Activated T-helper 2 cell treated with anti-CD3 and anti-CD28 coated beads, Interferon-gamma antibody, Interleukin-2, Interleukin-4, amounts not matched to agents 10 μg/mL and 5 μg/mL and 100 μg/mL, durations not matched to agents 14 hours and 24 hours and 36 hours (primary cell): Measurements from ENCODE around the gene AGBL2. TPM values are rescaled to one million over a fixed set of nuclear protein-coding genes. Genes with fewer than 3 reads are reported as not detected.
"Not testable (repeated sequence)": the region's sequence is repeated elsewhere in the genome, so short reads cannot be mapped to it uniquely, and the experiment has no call there.

Experiments
- DNase-seq: peaks from one replicate; pipeline ENCODE4 v3.0.0; 2021; ENCODE audit warnings: low spot score
- H3K27ac Mint-ChIP-seq: one replicate; pipeline ENCODE4 v1.8.0; 2021; ENCODE audit warnings: mixed read lengths
- H3K27me3 Mint-ChIP-seq: one replicate; pipeline ENCODE4 v1.8.0; 2021; ENCODE audit warnings: low read depth, mixed read lengths
- H3K36me3 Mint-ChIP-seq: one replicate; pipeline ENCODE4 v1.8.0; 2021; ENCODE audit warnings: low read depth, mixed read lengths
- H3K4me1 Mint-ChIP-seq: one replicate; pipeline ENCODE4 v1.8.0; 2021; ENCODE audit warnings: low read depth, mixed read lengths
- H3K4me3 Mint-ChIP-seq: one replicate; pipeline ENCODE4 v1.8.0; 2021; ENCODE audit warnings: low read depth, mild to moderate bottlenecking, moderate library complexity, mixed read lengths
- H3K9me3 Mint-ChIP-seq: one replicate; pipeline ENCODE4 v1.8.0; 2021; ENCODE audit warnings: mixed read lengths
- intact Hi-C: fragments of 100-400 bp; cut with micrococcal nuclease; formaldehyde crosslinking; loops from one replicate; pipeline ENCODE4 v1.15.1; 2023
- total RNA-seq: library from RNA; stranded (reverse); gene quantifications from 2 replicates; pipeline ENCODE4 v1.2.3, GENCODE V29; 2022

AGBL2 gene
- total RNA-seq, 1 donor from 2014 or later: 5.1 TPM

DNA sequence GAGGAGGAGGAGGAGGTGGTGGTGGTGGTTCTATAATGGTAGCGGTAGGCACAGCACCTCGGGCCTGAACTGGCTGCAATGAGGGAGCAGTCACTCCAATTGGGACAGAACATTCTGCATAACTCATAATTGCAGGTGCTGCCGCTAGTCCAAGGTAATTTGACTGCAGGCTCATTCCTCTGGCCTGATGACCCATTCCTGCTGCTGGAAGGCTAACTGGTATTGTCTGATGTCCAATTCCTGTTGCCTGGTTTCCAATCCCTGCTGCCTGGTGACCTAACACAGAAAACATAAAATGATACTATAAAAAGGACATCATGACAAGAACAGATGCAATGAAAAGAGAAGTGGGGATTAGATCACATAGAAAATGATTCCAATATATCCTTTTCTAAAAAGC is 7.9 kb upstream of the AGBL2 start:
- Mint-ChIP-seq H3K4me1 (peaks cover 5% of the 10 kb centered on the region), H3K36me3 (peaks cover 69% of the 10 kb centered on the region), H3K4me3 (no peak overlapping the region), H3K9me3 (no peaks in the 10 kb centered on the region), H3K27ac (no peak overlapping the region), H3K27me3 (no peaks in the 10 kb centered on the region)
- intact Hi-C loops: no loop called here
- DNase-seq: no peak

DNA sequence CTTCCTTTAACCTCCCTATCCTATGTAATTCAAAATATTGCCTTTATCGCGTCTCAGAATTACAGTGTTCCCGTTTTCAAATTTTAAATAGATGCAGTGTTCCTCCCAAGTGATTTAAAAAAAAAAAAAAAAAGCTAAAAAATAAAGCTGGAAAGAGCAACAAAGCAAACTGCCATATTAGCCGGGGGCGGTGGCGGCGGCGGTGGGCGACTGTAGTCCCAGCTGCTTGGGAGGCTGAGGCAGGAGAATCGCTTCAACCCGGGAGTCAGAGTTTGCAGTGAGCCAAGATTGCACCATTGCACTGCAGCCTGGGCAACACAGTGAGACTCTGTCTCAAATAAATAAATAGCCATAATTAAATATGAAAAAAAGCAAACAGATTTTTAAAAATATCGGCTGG is 5.5 kb upstream of the AGBL2 start:
- no peak for DNase-seq
- H3K4me3 Mint-ChIP-seq: no peak overlapping the region

GRCh38 chr11:47716692-47717091 is 1.5 kb upstream of the AGBL2 start:
- H3K27me3 Mint-ChIP-seq: no peaks in the 10 kb centered on the region
- H3K9me3 Mint-ChIP-seq: no peaks in the 10 kb centered on the region
- intact Hi-C loops: loop anchor here (2.0 kb wide), 1 partner anchor 50 kb away; the partner anchor contains the start of gene FNBP4
- H3K27ac Mint-ChIP-seq: peak overlapping the region; percentile 14
- H3K4me1 Mint-ChIP-seq: peaks cover 18% of the 10 kb centered on the region
- H3K36me3 Mint-ChIP-seq: peaks cover 44% of the 10 kb centered on the region
- no peak for DNase-seq
- H3K4me3 Mint-ChIP-seq: no peak overlapping the region

More for the DNA sequence above, 5.5 kb upstream of the AGBL2 start:
- Mint-ChIP-seq H3K36me3 (peaks cover 70% of the 10 kb centered on the region), H3K27me3 (no peaks in the 10 kb centered on the region), H3K9me3 (no peaks in the 10 kb centered on the region), H3K4me1 (peaks cover 2% of the 10 kb centered on the region), H3K27ac (no peak overlapping the region)
- intact Hi-C loops: no loop called here

- Mint-ChIP-seq H3K27me3 (no peaks in the 10 kb centered on the region), H3K4me1 (peaks cover 21% of the 10 kb centered on the region), H3K4me3 (peak overlapping the region; percentile 92), H3K36me3 (peaks cover 31% of the 10 kb centered on the region), H3K9me3 (no peaks in the 10 kb centered on the region), H3K27ac (peak overlapping the region; percentile 95)
- no peak for DNase-seq
- intact Hi-C loops: loop anchor here (1.0 kb wide), 1 partner anchor 72 kb away; the partner anchor contains the start of gene MTCH2
Observed at GRCh38 chr11:47714554-47715081, 551 bp downstream of the AGBL2 start.

- H3K27me3 Mint-ChIP-seq: no peaks in the 10 kb centered on the region
- peaks cover 5% of the 10 kb centered on the region for H3K9me3 Mint-ChIP-seq
- no peak overlapping the region for H3K4me3 Mint-ChIP-seq
- intact Hi-C loops: no loop called here
- H3K27ac Mint-ChIP-seq: no peak overlapping the region
- H3K36me3 Mint-ChIP-seq: peaks cover 15% of the 10 kb centered on the region
- H3K4me1 Mint-ChIP-seq: peaks cover 21% of the 10 kb centered on the region
- no peak for DNase-seq
Observed at GRCh38 chr11:47711816-47712215, 3.4 kb downstream of the AGBL2 start.

- intact Hi-C loops: no loop called here
Observed at GRCh38 chr11:47711225-47711624, 3.9 kb downstream of the AGBL2 start.

GRCh38 chr11:47707275-47707786 is 7.8 kb downstream of the AGBL2 start:
- H3K4me3 Mint-ChIP-seq, H3K36me3 Mint-ChIP-seq, H3K27ac Mint-ChIP-seq, H3K9me3 Mint-ChIP-seq, H3K27me3 Mint-ChIP-seq, DNase-seq, H3K4me1 Mint-ChIP-seq, intact Hi-C loops: not testable (repeated sequence)

More at GRCh38 chr11:47711225-47711624, 3.9 kb downstream of the AGBL2 start:
- H3K4me1 Mint-ChIP-seq: peaks cover 20% of the 10 kb centered on the region
- H3K9me3 Mint-ChIP-seq: peaks cover 5% of the 10 kb centered on the region
- DNase-seq: no peak
- peaks cover 9% of the 10 kb centered on the region for H3K36me3 Mint-ChIP-seq
- no peaks in the 10 kb centered on the region for H3K27me3 Mint-ChIP-seq
- no peak overlapping the region for H3K27ac Mint-ChIP-seq
- no peak overlapping the region for H3K4me3 Mint-ChIP-seq

- Mint-ChIP-seq H3K4me3 (no peak overlapping the region), H3K36me3 (no peaks in the 10 kb centered on the region), H3K27me3 (no peaks in the 10 kb centered on the region), H3K27ac (no peak overlapping the region), H3K4me1 (peaks cover 3% of the 10 kb centered on the region), H3K9me3 (peaks cover 5% of the 10 kb centered on the region)
- intact Hi-C loops: no loop called here
- DNase-seq: no peak
Observed at GRCh38 chr11:47705721-47706120, 9.4 kb downstream of the AGBL2 start.

DNA sequence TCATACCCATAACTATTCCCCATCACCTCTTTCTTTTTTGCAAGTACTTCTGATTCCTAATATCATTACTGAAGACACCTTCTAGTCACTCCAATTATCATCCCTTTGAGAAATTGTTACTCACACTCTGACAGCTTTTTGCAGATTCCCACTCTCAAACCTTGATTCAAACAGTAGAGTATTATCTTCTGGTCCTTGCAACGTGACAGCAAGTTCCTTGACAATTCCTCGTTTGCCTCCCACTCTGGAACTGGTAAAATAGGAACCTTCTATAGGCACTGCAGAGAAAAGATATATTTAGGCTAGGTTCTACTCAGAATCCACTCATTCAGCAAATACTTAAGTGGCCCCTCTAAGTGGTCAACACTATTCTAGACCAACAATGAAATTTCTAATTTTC is 23.2 kb downstream of the AGBL2 start:
- no peak for DNase-seq
- Mint-ChIP-seq H3K27me3 (no peaks in the 10 kb centered on the region), H3K27ac (no peak overlapping the region), H3K4me3 (no peak overlapping the region), H3K4me1 (peaks cover 2% of the 10 kb centered on the region), H3K9me3 (no peaks in the 10 kb centered on the region), H3K36me3 (no peaks in the 10 kb centered on the region)
- intact Hi-C loops: no loop called here

- Mint-ChIP-seq H3K9me3 (no peaks in the 10 kb centered on the region), H3K27me3 (no peaks in the 10 kb centered on the region), H3K4me1 (peaks cover 2% of the 10 kb centered on the region), H3K27ac (no peak overlapping the region), H3K4me3 (no peak overlapping the region), H3K36me3 (no peaks in the 10 kb centered on the region)
- intact Hi-C loops: no loop called here
- DNase-seq: no peak
Observed at GRCh38 chr11:47689480-47689879, 25.7 kb downstream of the AGBL2 start.

GRCh38 chr11:47688991-47689390 is 26.2 kb downstream of the AGBL2 start:
- Mint-ChIP-seq H3K27ac (no peak overlapping the region), H3K27me3 (no peaks in the 10 kb centered on the region), H3K36me3 (no peaks in the 10 kb centered on the region), H3K9me3 (no peaks in the 10 kb centered on the region), H3K4me1 (peaks cover 2% of the 10 kb centered on the region), H3K4me3 (no peak overlapping the region)
- intact Hi-C loops: no loop called here
- no peak for DNase-seq

DNA sequence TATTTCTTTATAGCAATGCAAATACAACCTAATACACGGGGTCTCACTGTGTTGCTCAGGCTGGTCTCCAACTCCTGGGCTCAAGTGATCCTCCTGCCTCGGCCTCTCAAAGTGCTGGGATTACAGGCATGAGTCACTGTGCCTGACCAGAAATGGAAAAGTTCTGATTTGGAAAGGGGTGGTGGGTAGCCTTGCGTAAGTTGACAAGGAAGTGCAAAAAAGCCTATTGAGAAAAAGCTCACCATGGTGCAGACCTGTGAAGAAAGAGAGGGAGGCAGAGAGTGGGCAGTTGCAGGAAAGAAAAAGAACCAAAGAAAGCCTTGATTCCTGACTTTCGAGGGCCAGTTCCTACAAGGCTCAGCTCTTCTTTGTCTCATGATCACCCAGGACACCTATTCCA is 27.1 kb downstream of the AGBL2 start:
- no peaks in the 10 kb centered on the region for H3K36me3 Mint-ChIP-seq
- H3K27ac Mint-ChIP-seq: no peak overlapping the region
- no peak overlapping the region for H3K4me3 Mint-ChIP-seq
- no peak for DNase-seq
- intact Hi-C loops: no loop called here
- H3K9me3 Mint-ChIP-seq: no peaks in the 10 kb centered on the region
- no peaks in the 10 kb centered on the region for H3K27me3 Mint-ChIP-seq
- peaks cover 2% of the 10 kb centered on the region for H3K4me1 Mint-ChIP-seq

DNA sequence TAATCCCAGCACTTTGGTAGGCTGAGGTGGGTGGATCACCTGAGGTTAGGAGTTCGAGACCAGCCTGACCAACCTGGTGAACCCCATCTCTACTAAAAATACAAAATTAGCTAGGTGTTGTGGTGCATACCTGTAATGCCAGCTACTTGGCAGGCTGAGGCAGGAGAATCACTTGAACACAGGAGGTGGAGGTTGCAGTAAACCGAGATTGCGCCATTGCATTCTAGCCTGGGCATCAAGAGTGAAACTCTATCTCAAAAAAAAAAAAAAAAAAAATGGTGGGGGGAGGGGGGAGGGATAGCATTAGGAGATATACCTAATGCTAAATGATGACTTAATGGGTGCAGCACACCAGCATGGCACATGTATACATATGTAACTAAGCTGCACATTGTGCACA is 28.5 kb downstream of the AGBL2 start:
- H3K9me3 Mint-ChIP-seq, H3K4me1 Mint-ChIP-seq, H3K27me3 Mint-ChIP-seq, H3K36me3 Mint-ChIP-seq, H3K4me3 Mint-ChIP-seq, H3K27ac Mint-ChIP-seq, intact Hi-C loops, DNase-seq: not testable (repeated sequence)

- DNase-seq: no peak
- intact Hi-C loops: no loop called here
- Mint-ChIP-seq H3K27me3 (peaks cover 4% of the 10 kb centered on the region), H3K27ac (no peak overlapping the region), H3K4me1 (no peaks in the 10 kb centered on the region), H3K4me3 (no peak overlapping the region), H3K9me3 (no peaks in the 10 kb centered on the region), H3K36me3 (no peaks in the 10 kb centered on the region)
Observed at GRCh38 chr11:47686151-47686550, 29.0 kb downstream of the AGBL2 start.
